Endothelial cell (in vitro differentiated cells): Measurements from ENCODE around the gene ANO9. TPM values are rescaled to one million over a fixed set of nuclear protein-coding genes. Genes with fewer than 3 reads are reported as not detected.
A peak's percentile ranks its signal among the peaks of the same experiment; 100 is the strongest.
"Not testable (repeated sequence)": the region's sequence is repeated elsewhere in the genome, so short reads cannot be mapped to it uniquely, and the experiment has no call there.

Experiments
- DNase-seq: peaks from one replicate; pipeline ENCODE4 v3.0.0; 2021; ENCODE audit warnings: low spot score
- H3K27ac Mint-ChIP-seq: one replicate; pipeline ENCODE4 v1.8.0; 2021; ENCODE audit warnings: mixed read lengths, inconsistent platforms; ENCODE audit not compliant: unreplicated experiment
- H3K27me3 Mint-ChIP-seq: one replicate; pipeline ENCODE4 v1.8.0; 2021; ENCODE audit warnings: mild to moderate bottlenecking, moderate library complexity, mixed read lengths, inconsistent platforms; ENCODE audit not compliant: unreplicated experiment
- H3K36me3 Mint-ChIP-seq: one replicate; pipeline ENCODE4 v1.8.0; 2021; ENCODE audit warnings: mild to moderate bottlenecking, low read depth, mixed read lengths, inconsistent platforms; ENCODE audit not compliant: unreplicated experiment
- H3K4me1 Mint-ChIP-seq: one replicate; pipeline ENCODE4 v1.8.0; 2021; ENCODE audit warnings: mild to moderate bottlenecking, mixed read lengths, inconsistent platforms; ENCODE audit not compliant: unreplicated experiment
- H3K4me3 Mint-ChIP-seq: one replicate; pipeline ENCODE4 v1.8.0; 2021; ENCODE audit warnings: mild to moderate bottlenecking, mixed read lengths, inconsistent platforms; ENCODE audit not compliant: unreplicated experiment
- H3K9me3 Mint-ChIP-seq: one replicate; pipeline ENCODE4 v1.8.0; 2021; ENCODE audit warnings: mixed read lengths, inconsistent platforms; ENCODE audit not compliant: unreplicated experiment
- CTCF ChIP-seq: fragments of 200-600 bp; sonication (generic); IDR thresholded peaks from one replicate; pipeline ENCODE4 v1.5.0; 2021; ENCODE audit warnings: antibody characterized with exemption; ENCODE audit not compliant: unreplicated experiment
- total RNA-seq: library from RNA; stranded (reverse); fragmentation: NEBNext Ultra II Directional; extraction: Animal tissue kit (Norgen Biotek cat#: 25700); gene quantifications from one replicate; pipeline ENCODE4 v1.2.1, GENCODE V29; 2021; ENCODE audit not compliant: unreplicated experiment

ANO9 gene
- total RNA-seq, 1 donor from 2014 or later, result 0.41 TPM

DNA sequence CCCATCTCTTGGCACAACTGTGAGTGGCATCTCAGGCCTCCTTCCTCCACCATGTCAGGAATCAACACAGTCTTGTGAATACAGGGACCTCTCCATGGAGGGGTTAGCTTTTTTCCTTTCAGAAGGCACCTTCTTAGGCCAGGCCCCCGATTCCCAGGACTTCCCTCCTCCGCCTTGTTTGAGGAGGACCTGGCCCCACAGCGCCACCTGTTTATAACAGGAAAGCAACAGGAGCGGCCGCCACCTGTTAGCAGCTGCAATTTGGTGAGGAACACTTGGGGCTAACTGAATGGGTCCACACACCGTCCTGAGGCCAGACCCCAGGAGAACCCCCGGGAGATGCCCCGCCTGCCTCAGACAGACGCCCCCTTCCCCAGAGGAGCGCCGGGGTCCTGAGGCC, 51.6 kb downstream of the ANO9 start:
- Mint-ChIP-seq H3K9me3 (peaks cover 9% of the 10 kb centered on the region), H3K4me1 (peaks cover 4% of the 10 kb centered on the region), H3K27ac (no peak overlapping the region), H3K4me3 (no peak overlapping the region), H3K27me3 (peaks cover 12% of the 10 kb centered on the region), H3K36me3 (peaks cover 12% of the 10 kb centered on the region)
- no peak for TF ChIP-seq CTCF
- DNase-seq, result no peak

DNA sequence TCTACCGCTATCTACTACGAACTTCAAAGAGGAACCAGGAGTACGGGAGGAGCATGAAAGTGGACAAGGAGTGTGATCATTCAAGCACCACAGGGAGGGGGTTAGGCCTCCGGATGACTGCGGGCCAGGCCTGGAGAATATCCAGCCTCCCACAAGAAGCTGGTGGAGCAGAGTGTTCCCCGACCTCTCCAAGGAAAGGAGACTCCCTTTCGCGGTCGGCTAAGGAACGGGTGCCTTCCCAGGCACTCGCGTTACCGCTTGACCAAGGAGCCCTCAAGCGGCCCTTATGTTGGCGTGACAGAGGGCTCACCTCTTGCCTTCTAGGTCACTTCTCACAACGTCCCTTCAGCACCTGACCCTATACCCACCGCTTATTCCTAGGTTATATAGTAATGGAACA, 52.4 kb downstream of the ANO9 start:
- H3K36me3 Mint-ChIP-seq, result peaks cover 12% of the 10 kb centered on the region
- H3K4me3 Mint-ChIP-seq, DNase-seq, H3K27ac Mint-ChIP-seq, H3K9me3 Mint-ChIP-seq, H3K4me1 Mint-ChIP-seq: not testable (repeated sequence)
- H3K27me3 Mint-ChIP-seq, result peaks cover 12% of the 10 kb centered on the region

- H3K4me3 Mint-ChIP-seq, result peak overlapping the region; percentile 13
- peaks cover 17% of the 10 kb centered on the region for H3K27me3 Mint-ChIP-seq
- no peak for DNase-seq
- no peak for TF ChIP-seq CTCF
- H3K9me3 Mint-ChIP-seq, result peaks cover 9% of the 10 kb centered on the region
- H3K4me1 Mint-ChIP-seq, result peaks cover 4% of the 10 kb centered on the region
- H3K36me3 Mint-ChIP-seq, result peaks cover 18% of the 10 kb centered on the region
- no peak overlapping the region for H3K27ac Mint-ChIP-seq
Observed at GRCh38 chr11:387193-387793, 54.5 kb downstream of the ANO9 start.

- H3K4me3 Mint-ChIP-seq, result no peak overlapping the region
- no peak overlapping the region for H3K27ac Mint-ChIP-seq
- no peak for DNase-seq
- no peak for TF ChIP-seq CTCF
- H3K36me3 Mint-ChIP-seq, result peaks cover 18% of the 10 kb centered on the region
- peaks cover 17% of the 10 kb centered on the region for H3K27me3 Mint-ChIP-seq
- H3K9me3 Mint-ChIP-seq, result peaks cover 9% of the 10 kb centered on the region
- H3K4me1 Mint-ChIP-seq, result peaks cover 4% of the 10 kb centered on the region
Observed at GRCh38 chr11:386483-386882, 55.3 kb downstream of the ANO9 start.

DNA sequence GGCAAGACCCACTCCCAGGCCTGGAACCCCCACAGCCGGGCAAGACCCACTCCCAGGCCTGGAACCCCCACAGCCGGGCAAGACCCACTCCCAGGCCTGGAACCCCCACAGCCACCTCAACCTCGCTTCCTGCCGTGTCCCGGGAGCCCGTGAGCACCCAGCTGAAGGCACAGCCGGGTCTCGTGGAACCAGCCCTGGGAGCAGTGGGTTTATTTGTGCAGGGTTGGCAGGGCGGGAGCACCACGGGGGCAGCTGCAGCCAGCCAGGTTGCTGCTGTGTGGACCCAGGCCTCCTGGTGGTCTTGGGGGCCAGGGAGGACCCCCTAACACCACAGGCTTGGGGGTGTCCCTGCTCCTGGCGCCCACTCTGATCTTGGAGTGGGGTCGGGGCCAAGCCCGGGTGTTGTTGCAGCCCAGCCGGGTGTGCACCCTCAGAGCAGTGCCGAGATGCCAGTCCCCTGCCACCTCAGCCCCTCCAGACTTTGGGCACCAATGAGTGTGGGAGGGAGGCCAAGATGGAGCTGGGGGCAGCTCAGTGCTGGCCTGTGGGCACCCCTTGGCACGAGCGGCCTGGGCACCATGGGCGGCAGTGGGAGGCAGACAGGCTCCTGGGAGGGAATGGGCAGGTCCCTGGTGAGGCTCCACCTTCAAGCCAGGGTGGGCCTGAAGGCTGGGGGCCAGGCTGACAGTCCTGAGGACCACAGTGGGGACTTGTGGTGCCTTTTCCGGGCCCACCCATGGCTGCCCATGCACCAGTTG, 56.0 kb downstream of the ANO9 start:
- Mint-ChIP-seq H3K27me3 (peaks cover 17% of the 10 kb centered on the region), H3K36me3 (peaks cover 18% of the 10 kb centered on the region), H3K4me3 (no peak overlapping the region), H3K27ac (no peak overlapping the region), H3K4me1 (peaks cover 4% of the 10 kb centered on the region), H3K9me3 (peaks cover 9% of the 10 kb centered on the region)
- TF ChIP-seq CTCF, result no peak
- DNase-seq, result no peak
